NCI-H2196 treated with DMSO at 0.1 percent for 48 hours (cell line): Measurements from ENCODE around the gene ZSWIM3.

Experiments used
- DNase-seq: peaks from one replicate; lab custom pipeline; 2025; ENCODE audit not compliant: unreplicated experiment; lab: John Stamatoyannopoulos, UW

The ZSWIM3 gene

GRCh38 chr20:45909336-45909808, 52.0 kb downstream of the ZSWIM3 start:
- no peak for DNase-seq

- no peak for DNase-seq
Observed at GRCh38 chr20:45909817-45910669, 52.6 kb downstream of the ZSWIM3 start.

- DNase-seq = no peak
Observed at GRCh38 chr20:45910670-45911485, 53.5 kb downstream of the ZSWIM3 start.

GRCh38 chr20:45911486-45912343, 54.3 kb downstream of the ZSWIM3 start, which contains the start of gene PLTP:
Gene PLTP, minus strand, starts transcription at chr20:45912155. Its CDS starts 703 bp downstream, at chr20:45911452.
- DNase-seq = no peak

- DNase-seq = no peak
Observed at GRCh38 chr20:45912344-45912682, 54.9 kb downstream of the ZSWIM3 start.

- DNase-seq = no peak
Observed at GRCh38 chr20:45913116-45913515, 55.7 kb downstream of the ZSWIM3 start.

- DNase-seq = no peak
Observed at GRCh38 chr20:45917790-45918141, 60.4 kb downstream of the ZSWIM3 start.

- no peak for DNase-seq
Observed at GRCh38 chr20:45918182-45918737, 60.8 kb downstream of the ZSWIM3 start.

GRCh38 chr20:45918779-45919537, 61.5 kb downstream of the ZSWIM3 start:
- no peak for DNase-seq

- DNase-seq = no peak
Observed at GRCh38 chr20:45919542-45920399, 62.4 kb downstream of the ZSWIM3 start.

- DNase-seq = no peak
Observed at GRCh38 chr20:45920462-45921336, 63.3 kb downstream of the ZSWIM3 start.

- DNase-seq = no peak
Observed at GRCh38 chr20:45921337-45922189, 64.1 kb downstream of the ZSWIM3 start.

GRCh38 chr20:45924391-45925261, 67.2 kb downstream of the ZSWIM3 start:
- no peak for DNase-seq

- DNase-seq = no peak
Observed at GRCh38 chr20:45925821-45926506, 68.5 kb downstream of the ZSWIM3 start.

- DNase-seq = no peak
Observed at GRCh38 chr20:45926731-45927070, 69.3 kb downstream of the ZSWIM3 start.
